ENCODE results near the gene TLE7.

TLE7 gene

DNA sequence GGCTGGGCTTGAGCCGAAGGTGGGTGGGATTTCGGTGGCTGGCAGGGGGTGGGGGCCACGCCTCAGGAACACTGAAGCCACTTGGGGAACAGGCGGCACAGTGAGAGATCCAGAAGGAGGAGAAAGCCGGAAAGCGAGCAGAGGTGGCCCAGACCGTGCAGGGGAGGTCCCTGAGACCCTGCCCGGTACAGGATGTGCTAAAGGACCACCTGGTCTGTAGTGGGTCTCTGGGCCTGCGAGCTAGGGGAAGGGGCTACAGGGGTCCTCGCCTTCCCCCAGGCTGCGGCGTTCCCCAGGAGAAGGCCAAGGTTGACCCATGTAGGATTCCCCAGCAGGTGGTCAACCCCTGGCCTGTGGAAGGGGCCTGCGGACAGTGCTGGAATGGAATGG lies at the start of gene TLE7:
TSS of gene TLE7 (minus strand) at position 4 of the 390 bp plus-strand sequence. CDS start 8,730 bp downstream, outside the sequence.
- DNase-seq: no peak

DNA sequence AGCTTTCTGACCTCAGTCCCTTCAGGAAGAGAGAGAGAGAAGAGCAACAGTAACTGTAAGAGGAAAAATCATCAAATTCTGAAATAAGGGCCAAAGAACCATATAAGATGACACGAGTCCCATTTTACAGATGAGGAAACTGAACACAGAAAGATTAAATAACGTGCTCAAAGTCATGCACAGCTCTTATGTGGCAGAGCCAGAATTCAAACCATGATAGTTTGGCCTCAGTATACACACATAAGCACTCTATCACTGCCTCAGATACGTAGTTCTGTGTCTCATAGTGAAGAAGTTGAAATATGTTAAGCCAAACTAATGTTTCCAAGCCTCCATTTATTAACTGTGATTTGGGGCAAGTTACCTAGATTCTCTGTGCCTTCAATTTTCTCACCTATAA lies 49.2 kb upstream of the TLE7 start:
- no peak for DNase-seq

DNA sequence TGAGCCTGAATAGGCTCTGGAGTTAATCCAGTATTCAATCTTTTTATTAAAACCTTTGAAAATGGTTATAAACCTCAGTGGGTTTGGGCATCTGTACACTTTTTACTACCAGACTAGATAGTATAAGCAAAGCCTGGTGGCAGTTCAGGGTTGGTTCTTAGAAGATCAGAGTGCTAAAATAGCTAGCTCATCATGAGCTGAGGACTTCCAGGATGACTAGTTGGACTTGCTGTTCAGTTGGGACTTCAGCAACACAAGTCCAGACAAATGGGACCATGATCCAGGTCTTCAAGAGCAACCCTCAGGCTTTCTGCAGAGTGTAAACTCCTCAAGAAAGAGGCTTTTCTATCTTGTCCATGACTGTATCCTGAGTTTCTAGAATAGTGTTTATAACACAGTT lies 48.5 kb upstream of the TLE7 start:
- DNase-seq: no peak

DNA sequence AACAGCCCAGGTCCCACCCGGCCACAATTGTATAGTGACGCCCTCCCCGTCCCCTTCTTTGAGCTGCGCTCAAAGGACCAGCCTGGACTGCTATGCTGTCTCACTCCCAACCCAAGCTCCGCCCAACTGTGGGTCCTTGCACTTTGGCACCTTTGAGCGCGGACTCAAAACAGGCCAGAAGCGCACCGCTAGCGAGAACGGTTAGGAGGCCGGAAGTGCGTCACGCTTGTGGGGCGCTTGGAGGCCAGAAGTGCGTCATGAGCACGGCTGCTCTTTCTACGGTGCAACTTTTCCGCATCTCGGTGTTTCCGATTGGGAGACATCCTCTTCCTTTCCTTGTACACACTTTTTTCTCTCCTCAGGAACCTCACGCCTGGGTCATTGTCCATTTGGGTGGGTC lies 47.3 kb upstream of the TLE7 start, which contains the start of gene ZNF19:
TSS of gene ZNF19 (minus strand) at position 203 of the 400 bp plus-strand sequence. CDS start 7,210 bp downstream, outside the sequence.
- DNase-seq: no peak

DNA sequence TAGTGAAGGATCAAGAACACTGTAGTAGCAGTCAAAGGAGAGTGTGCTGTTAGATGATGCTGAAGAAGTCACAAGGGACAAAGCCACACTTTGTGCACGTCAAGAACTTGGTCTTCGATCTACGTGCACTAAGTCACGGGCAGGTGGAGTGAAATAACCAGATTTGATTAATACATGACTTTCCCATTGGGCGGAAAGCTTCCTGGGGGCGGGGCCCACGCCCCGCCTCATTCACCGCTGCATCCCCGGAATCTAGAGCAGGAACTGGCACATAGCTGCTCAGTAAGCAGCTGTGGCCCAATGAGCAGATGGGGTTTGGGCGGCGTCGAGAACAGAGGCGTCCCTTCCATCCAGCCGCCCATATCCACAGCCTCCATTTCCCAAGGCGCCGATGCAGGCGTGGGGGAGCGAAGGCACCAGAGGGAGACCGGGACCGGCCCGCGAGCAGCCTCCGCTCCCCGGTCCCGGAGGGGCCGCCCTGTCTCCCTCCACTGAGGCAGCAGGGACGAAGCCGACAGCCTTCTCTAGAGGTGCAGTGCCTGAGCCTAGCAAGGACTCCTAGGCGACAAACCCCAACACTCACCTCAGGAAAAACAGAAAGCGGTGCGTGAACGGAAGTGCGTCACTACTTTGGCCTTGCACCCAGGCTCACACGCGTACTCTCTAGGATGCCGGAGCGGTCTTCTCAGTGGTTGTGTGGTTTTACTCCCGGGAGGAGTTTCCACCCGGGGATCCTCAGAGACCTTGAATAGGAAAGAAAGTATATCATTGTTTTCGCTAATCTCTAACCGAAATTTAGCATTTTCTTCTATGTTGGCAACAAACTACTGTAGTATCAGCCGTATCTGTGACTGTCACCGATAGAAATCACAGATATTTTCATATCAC lies 42.4 kb upstream of the TLE7 start:
- peak; percentile 64 for DNase-seq

DNA sequence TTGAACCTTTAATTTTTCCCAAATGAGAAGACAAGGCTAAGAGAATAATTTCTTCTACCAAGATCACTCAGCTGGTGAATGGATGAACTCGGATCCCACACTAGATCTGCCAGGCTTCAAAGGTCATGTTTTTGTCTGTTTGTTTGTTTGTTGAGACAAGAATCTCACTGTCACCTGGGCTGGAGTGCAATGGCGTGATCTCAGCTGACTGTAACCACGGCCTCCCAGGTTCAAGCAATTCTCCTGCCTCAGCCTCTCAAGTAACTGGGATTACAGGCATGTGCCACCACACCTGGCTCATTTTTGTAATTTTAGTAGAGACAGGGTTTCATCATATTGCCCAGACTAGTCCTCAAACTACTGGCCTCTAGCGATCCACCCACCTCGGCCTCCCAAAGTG lies 40.7 kb upstream of the TLE7 start:
- no peak for DNase-seq

DNA sequence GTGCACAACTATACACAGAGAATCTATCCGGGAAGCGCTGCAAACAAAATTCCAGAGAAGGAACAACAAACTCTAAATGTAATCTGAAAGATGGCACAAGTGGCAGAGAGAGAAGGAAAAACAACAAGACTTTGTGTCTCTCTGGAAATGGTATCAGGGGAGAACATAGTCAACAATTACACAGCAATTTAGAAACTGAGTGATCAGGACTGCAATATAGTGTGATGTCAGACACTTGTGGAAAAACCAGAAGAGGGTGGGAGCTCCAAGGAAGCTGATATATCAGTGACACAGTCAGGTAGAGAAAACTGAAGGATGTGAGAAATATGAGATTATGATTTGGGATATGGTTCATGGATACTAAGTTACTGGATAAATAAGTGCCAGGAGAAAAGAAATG lies 39.1 kb upstream of the TLE7 start:
- no peak for DNase-seq

DNA sequence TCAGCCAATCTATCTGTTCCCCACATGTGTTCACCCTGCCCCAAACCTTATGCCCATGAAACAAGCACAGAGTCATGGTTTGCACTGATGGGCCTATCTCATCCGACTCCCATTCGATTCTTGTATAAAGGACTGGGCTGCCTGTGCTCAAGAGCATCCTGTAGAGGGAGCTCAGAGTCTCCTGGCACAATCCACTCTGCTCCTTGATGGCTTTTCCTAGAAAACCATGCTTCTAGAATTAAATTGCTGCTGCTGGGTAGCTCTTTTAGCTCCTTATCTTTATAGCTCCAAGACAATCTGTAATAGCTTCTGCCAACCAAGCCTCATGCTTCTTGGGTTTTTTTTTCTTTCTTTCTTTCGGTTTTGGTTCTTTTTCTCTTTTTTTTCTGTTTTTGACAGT lies 37.6 kb upstream of the TLE7 start:
- DNase-seq: no peak

DNA sequence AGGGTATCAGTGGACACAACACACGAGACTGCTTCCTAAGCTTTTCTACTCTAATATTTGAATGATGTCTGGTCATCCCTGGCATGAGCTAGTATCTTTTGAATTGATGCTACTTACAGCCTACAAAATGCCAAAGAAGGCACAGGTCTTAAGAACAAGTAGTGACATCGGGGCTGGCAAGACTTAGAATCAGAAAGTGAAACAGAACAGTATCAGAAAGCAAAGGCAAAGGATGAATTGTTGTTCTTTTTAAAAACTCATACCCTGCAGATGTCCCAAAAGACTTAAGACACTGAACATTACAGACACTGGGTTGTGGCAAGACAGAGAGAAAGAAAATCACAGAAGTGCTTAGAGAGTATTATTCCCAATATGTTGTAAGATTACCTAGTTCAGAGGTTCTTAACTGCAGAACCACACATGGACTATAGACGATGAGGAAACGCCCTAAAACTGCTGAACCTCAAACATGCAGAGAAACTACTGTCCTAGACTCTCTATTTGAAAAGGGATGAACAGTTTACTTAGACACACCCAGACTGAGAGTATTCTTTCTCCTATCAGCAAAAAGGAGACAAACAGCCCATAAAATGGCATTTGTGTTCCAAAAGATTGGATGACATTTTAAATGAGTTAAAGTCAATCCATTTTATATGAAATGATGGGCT lies 34.7 kb upstream of the TLE7 start:
- no peak for DNase-seq

DNA sequence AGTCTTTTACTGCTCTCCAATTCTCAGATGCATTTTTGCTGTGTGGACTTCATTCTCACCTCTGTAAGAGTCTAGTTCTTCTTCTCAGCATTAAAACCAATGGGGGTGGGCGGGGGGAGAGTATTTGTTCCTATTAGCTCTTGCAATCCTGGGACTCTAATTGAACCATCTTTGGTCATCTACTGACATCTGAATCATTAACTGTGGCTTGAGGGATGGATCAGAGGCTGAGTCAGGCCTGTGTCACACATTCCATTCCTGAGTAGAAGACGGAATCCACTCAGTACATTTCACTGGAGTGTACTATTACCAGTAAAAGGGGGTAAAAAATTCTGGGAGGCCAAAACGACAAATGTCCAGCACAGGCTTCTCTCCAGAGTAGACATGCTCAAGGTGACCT lies 33.0 kb upstream of the TLE7 start:
- DNase-seq: no peak

DNA sequence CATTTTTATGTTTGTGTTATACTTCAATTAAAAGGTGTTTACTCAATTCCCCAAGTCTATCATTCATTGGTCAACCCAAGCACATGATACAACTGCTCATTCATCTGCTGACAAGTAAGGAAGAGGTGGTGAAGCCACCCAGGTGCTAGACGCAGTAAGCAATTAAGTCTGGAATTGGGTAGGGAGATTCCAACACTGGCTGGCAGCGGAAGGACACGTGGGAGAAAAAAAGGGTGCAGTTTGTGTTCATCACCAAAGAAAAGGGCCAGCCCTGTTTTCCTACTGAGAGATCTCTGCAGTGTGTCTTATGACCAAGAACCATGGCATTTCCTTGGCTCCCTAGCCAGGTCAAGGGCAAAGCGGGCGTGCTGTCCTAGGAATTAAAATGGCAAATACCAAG lies 32.0 kb upstream of the TLE7 start:
- DNase-seq: no peak

DNA sequence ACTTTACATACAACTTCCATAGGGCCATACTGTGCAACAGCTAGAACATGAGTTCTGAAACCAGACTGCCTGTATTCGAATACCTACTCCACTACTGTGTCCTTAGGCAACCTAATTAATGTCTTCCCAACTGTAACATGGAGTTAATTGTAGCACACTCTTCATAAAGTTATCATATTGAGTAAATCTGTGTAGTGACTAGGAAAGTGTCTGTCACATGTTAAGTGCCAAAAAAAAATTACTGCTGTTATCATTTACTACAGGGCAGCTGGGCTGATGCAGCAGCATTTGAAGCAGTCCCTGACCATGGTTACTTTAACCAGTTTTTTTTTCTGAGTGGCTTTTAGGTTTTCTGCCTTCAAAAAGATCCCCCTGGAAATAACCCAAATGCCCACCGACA lies 31.1 kb upstream of the TLE7 start:
- DNase-seq: no peak

DNA sequence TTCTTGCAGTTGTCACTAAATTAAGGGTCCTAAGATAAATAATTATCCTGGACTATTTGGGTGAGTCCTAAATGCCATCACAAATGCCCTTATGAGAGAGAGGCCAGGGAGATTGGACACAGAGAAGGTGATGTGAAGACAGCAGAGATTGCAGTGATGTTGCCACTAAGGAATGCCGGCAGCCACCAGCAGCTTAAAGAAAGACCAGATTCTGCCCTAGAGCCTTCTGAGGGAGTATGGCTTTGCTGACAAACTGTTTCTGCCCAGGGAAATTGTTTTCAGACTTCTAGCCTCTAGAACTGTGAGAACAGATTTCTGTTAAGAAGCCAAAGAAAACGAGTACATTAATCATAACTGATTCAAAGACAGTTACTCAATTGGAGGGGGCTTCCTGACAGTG lies 30.2 kb upstream of the TLE7 start:
- DNase-seq: no peak

DNA sequence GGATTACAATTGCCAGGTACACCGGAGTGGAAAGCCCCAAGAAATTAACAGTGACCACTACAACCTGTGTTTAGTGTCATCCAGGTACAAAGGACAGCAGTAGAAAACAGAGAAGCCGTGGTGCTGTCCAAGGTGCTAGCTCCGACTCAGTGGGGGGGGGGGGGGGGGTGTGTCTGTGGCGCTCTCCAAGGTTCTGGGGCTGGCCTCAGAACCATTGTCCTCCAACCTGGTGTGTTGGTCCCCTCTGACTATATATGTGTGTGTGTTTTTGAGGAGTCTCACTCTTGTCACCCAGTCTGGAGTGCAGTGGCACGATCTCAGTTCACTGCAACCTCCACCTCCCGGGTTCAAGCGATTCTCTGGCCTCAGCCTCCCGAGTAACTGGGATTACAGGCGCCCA lies 26.0 kb upstream of the TLE7 start:
- DNase-seq: peak; percentile 7

DNA sequence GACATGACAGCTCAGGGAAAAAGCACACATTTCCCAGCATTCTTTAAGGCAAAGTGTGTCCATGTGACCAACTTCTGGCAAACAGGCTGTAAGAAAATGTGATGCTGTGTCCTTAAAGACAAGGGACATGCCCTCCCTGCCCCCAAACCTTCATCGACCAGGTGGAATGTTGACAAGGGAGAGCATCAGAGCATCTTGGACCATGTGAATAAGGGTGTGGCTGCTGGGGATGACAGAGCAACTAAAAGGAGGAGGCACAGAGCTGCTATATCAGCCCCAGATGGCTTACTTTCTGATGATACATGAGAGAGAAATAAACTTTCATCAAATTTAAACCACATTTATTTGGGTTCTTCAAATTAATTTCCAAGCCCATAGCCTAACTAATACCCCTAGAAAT lies 22.4 kb upstream of the TLE7 start:
- DNase-seq: no peak

DNA sequence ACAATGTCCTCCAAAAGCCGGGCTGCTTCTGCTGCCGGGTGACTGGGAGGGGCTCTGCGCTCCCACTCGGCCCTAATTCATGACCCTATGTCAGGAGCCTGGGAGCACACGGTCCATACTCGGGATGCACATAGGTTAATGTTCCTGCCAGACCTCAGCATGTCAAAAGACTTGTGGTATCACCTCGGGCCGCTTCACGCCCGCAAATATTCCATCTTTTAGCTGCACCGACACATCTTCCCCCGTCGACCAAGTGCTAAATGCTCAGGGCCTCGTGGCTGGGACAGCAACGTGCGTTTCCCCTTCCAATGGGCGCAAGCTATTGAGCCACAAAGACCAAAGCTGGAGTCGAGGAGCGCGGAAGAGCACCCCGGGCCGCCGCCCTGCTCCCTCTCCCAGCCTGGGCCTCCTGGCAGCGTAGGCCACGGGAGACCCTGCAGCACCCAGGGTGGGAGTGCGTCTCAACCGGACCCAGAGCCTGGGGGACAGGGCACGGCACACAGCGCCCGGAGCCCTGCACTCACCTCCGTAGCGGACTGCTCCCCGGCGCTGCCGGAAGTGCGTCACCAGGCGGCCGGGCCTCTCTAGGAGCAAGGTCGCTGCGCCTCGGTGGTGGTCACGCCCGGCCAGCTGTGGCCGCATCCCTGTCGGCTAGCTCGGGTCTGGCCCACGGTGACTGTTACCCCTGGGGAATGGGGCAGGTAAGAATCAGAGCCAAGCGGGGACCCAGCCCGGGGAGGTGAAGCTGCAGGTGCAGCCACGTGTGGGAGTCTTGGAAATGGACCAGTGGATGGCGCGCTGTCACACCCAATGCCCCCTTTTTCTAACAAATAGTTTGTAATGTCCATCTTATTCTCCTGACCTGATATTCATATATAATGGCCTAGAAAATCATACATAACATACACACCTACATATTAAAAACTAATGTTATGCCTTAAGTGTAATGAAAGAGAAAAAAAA lies 20.1 kb upstream of the TLE7 start, which contains the start of gene ZNF23:
TSS of gene ZNF23 (minus strand) at position 562 of the 963 bp plus-strand sequence. CDS start 5,451 bp downstream, outside the sequence.
- peak; percentile 68 for DNase-seq

DNA sequence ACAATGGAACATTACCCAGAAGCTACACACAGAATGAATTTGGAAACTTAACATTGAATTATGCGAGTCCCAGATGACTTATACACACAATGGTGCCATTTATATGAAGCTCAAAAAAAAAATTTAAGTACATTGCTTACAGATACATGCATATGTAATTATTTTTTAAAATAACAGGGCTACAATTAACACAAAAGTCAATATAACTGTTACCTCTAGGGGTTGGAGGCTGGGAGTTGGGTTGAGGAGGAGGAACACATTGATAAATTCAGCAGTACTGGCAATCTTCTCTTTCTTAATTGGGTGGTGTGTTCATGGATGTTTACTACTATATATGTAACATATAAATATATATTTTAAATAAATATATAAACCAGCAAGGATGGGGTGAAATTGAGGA lies 19.1 kb upstream of the TLE7 start:
- no peak for DNase-seq

DNA sequence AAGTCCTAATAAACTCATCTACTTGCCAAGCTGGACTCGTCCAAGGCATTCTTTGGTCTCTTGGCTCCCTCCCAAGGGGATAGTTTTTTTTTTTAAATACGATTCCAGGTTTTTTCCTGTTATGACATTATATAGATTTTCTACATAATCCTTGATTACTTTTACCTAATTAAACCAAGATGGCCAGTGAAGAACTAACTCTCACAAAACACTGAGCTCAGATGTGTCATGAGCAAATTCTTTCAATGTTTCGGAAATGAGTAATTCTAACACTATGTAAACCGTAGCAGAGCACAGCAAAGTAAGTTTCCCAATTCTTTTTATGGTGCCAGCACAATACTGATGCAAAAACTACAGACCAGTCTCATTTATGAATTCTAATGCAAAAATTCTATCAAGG lies 18.4 kb upstream of the TLE7 start:
- no peak for DNase-seq

DNA sequence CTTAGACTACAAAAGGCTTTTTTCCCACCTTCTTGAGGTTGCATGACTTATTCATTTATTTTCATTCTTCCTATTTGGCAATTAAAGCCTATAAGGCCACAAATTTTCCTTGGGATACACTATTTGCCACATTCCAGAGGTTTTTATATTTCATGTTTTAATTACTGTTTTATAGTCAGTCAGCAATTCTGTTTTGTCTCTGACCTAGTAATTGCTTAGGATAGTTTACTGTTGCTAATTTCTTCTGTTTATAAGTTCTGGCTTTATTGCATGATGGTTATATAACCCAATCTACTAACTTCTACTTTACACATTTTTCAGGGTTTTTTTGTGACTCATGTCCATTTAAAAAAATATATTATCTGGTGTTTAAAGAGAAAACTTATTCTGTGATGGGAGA lies 17.7 kb upstream of the TLE7 start:
- no peak for DNase-seq

DNA sequence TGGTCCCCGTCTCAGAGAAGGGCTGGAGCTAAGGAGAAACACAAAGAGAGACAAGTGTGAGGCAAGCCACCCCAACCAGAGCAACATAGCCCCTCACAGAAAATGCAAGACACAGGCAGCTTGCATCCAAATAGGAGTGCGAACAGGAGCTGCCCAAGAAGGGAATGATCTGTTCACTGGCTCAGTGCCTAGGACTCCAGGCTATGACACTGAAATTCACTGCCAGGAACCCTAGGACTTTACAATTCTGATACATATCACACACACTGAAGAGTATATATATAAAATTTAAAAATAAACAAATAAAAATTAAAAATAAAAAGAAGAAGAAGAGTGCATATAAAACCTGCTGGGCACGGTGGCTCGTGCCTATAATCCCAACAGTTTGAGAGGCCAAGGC lies 14.9 kb upstream of the TLE7 start:
- no peak for DNase-seq

DNA sequence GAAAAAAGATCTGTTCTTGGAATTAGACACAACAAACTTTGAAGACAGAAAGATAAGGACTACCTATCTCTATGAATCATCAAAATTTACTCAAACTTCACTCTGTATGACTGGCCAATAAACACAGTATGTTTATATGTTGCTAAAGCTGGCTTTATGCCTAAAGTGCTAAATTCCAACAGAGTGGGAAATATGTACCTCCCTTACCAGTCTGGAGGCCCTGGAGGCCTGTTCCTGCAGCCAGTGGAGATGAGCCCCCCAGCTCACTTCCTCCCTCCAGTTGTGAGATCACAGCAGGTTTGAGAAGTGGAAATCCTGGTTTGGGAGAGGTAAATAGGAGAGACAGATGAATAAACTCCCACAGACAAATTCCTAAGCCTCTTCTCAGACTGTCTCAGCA lies 11.2 kb upstream of the TLE7 start:
- DNase-seq: no peak

DNA sequence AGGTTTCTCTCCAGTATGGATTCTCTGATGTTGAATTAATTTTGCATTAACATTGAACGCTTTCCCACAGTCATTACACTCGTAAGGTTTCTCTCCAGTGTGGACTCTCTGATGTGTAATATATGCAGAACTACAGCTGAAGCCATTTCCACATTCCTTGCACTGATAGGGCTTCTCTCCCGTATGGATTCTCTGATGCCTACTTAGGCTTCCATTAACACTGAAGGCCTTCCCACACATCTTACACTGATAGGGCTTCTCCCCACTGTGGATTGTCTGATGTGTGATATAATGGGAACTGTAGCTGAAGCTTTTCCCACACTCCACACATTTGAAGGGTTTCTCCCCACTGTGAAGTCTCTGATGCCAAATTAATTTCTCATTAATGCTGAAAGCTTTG lies 7.2 kb upstream of the TLE7 start:
- no peak for DNase-seq

DNA sequence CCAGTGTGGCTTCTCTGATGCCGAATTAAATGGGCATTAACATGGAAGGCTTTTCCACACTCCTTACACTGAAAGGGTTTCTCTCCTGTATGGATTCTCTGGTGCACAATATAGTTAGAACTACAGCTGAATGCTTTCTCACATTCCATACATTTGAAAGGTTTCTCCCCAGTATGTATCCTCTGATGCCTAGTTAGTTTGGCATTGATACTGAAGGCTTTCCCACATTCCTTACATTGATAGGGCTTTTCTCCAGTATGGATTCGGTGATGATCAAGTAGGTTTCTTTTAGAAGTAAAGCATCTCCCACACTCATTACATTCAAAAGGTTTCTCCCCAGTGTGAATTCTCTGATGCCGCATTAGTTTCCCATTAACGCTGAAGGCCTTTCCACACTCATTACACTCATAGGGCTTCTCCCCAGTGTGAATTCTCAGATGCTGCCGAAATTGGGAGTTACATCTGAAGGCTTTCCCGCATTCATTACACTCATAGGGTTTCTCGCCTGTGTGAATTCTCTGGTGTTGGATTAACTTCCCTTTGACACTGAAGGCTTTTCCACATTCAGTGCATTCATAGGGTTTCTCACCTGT lies 6.5 kb upstream of the TLE7 start:
- no peak for DNase-seq

All from activated effector memory CD4-positive, alpha-beta T cell treated with Interleukin-2 at 50 U/mL for 16 hours (primary cell).